WTC11 (cell line): ENCODE measurements around the gene RHOT1.
"Not testable (repeated sequence)": the region's sequence is repeated elsewhere in the genome, so short reads cannot be mapped to it uniquely, and the experiment has no call there.

Experiments used
- CTCF ChIP-seq: fragments of 200-600 bp; IDR thresholded peaks from 2 replicates; pipeline ENCODE4 v1.8.0; 2022; ENCODE audit warnings: antibody characterized with exemption
- ESRRA ChIP-seq: sonication (generic); formaldehyde crosslinking; IDR thresholded peaks from 2 replicates; pipeline ENCODE4 v1.8.1; 2022; ENCODE audit warnings: mild to moderate bottlenecking, missing genetic modification reagents, borderline replicate concordance
- RORB ChIP-seq: fragments of 250-450 bp; sonication (Bioruptor Pico); IDR thresholded peaks from 2 replicates; pipeline ENCODE4 v1.9.0; 2021; ENCODE audit warnings: mild to moderate bottlenecking
- TEAD4 ChIP-seq: sonication (generic); formaldehyde crosslinking; IDR thresholded peaks from 2 replicates; pipeline ENCODE4 v1.8.0; 2022; ENCODE audit warnings: mild to moderate bottlenecking, missing genetic modification reagents
- ZNF138 ChIP-seq: sonication (generic); formaldehyde crosslinking; conservative IDR thresholded peaks from 2 replicates; pipeline ENCODE4 v1.8.1; 2022; ENCODE audit warnings: mild to moderate bottlenecking, moderate library complexity, missing genetic modification reagents

- not testable (repeated sequence) for TF ChIP-seq CTCF; ZNF138 (CRISPR knock-in tag); TEAD4 (CRISPR knock-in tag); ESRRA (CRISPR knock-in tag); RORB
Measured at GRCh38 chr17:32179526-32179925, 37.2 kb downstream of the RHOT1 start.
